Peyer's patch (tissue), 4 donors: Measurements from ENCODE around the gene MVK. TPM values are rescaled to one million over a fixed set of nuclear protein-coding genes. Genes with fewer than 3 reads are reported as not detected.

Experiments
- DNase-seq, 3 donors: peaks; one replicate each; pipeline ENCODE4 v3.0.0-alpha.2; 2017 to 2019
- H3K27ac ChIP-seq, 4 donors: fragments of 200-600 bp; sonication (generic); one replicate each; pipeline ENCODE4 v1.5.1; 2016 to 2019
- H3K27me3 ChIP-seq, 2 donors: fragments of 200-600 bp; sonication (generic); one replicate each; pipeline ENCODE4 v1.5.1; 2019
- H3K36me3 ChIP-seq, 3 donors: fragments of 200-600 bp; sonication (generic); one replicate each; pipeline ENCODE4 v1.5.1; 2016 to 2019
- H3K4me1 ChIP-seq, 4 donors: fragments of 200-600 bp; sonication (generic); one replicate each; pipeline ENCODE4 v1.5.1; 2016 to 2019
- H3K4me3 ChIP-seq, 4 donors: fragments of 200-600 bp; sonication (generic); 1 replicate in 3 of 4; 2 replicates in 1 of 4; pipeline ENCODE4 v1.5.1; 2016 to 2019; ENCODE audit warnings: mild to moderate bottlenecking in 1 of 4
- H3K9me3 ChIP-seq, 4 donors: fragments of 200-600 bp; sonication (generic); one replicate each; pipeline ENCODE4 v1.5.1; 2016 to 2019; ENCODE audit warnings: mild to moderate bottlenecking in 1 of 4
- POLR2A ChIP-seq, 2 donors: fragments of 450-650 bp; IDR thresholded peaks; one replicate each; pipeline ENCODE4 v1.5.1; 2017; ENCODE audit warnings: antibody characterized with exemption in 2 of 2, mild to moderate bottlenecking in 2 of 2, moderate library complexity in 2 of 2
- total RNA-seq, 4 donors: library from RNA; depleted of rRNA; stranded (reverse); fragments of >200 nt; gene quantifications; one replicate each; pipeline ENCODE4 v1.1.0, GENCODE V29; 2016
- TF ChIP-seq, protein P1 (sequence below), 6 experiments: fragments of 450-650 bp in 4 of 6; fragments of 200-600 bp in 2 of 6; sonication (generic) in 1 of 6; IDR thresholded peaks; one replicate each; pipeline ENCODE4 v1.5.1; 2017 to 2019; ENCODE audit warnings: antibody characterized with exemption in 6 of 6, mild to moderate bottlenecking in 3 of 6, moderate library complexity in 1 of 6

Gene MVK
- total RNA-seq, 4 donors from 2014 or later, result 3.3 to 66.7 (median 41.6) TPM

DNA sequence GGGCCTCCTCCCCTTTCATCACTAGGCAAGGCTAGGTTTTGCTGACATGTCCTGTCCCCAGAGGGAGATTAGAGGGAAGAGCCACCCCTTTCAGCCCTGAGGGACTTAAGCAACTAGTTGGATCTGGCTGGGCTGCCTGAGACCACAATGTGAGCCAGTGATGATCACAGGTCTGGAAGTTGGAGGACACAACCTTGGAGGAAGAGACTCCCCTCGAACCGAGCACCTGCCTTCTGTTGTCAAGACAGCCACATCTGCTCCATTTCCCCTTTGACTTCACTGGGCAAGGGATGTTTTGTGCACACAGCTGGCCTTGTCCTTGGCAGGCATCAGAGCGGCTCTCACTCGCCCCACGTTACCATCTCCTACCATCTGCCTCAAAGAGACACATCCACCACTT, 31.4 kb downstream of the MVK start:
- Histone ChIP-seq H3K4me3 (no peak overlapping the region), H3K36me3 (no peaks in the 10 kb centered on the region), H3K27ac (no peak overlapping the region), H3K27me3 (no peaks in the 10 kb centered on the region), H3K9me3 (no peaks in the 10 kb centered on the region), H3K4me1 (no peaks in the 10 kb centered on the region)
- no peak for DNase-seq
- TF ChIP-seq, protein P1, sequence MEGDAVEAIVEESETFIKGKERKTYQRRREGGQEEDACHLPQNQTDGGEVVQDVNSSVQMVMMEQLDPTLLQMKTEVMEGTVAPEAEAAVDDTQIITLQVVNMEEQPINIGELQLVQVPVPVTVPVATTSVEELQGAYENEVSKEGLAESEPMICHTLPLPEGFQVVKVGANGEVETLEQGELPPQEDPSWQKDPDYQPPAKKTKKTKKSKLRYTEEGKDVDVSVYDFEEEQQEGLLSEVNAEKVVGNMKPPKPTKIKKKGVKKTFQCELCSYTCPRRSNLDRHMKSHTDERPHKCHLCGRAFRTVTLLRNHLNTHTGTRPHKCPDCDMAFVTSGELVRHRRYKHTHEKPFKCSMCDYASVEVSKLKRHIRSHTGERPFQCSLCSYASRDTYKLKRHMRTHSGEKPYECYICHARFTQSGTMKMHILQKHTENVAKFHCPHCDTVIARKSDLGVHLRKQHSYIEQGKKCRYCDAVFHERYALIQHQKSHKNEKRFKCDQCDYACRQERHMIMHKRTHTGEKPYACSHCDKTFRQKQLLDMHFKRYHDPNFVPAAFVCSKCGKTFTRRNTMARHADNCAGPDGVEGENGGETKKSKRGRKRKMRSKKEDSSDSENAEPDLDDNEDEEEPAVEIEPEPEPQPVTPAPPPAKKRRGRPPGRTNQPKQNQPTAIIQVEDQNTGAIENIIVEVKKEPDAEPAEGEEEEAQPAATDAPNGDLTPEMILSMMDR (IDR thresholded peaks at IDR 0.05), result no peak
- no peak for TF ChIP-seq POLR2A (IDR thresholded peaks at IDR 0.05)

DNA sequence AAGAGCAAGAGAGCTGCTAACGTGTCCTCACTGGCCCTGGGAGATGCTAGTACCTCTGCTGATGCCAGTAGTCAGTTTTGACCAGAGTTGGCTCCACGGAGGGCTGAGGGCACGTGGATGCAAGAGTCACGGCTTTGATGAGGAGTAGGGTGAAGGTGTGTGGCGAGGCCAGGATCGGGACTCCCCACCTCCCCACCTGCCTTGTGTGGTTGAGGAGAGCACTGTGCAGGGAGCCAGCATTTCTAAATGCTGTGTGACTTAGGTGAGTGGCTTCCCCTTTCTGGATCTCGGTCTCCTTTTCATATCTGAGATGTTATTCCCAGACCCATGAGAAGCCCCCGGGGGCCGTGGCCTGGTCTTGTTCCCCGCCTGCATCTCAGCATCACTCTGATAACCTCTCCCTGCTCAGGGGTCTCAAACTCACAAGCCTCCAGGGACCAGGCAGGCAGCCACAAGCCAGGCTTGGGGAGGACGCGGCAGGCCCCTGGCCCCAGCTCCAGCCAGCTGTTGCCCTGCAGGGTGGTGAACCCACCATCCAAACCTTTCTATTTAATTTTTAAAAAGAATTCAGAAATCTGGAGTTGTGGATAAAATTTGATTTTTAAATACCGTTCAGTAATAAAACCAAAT, 32.1 kb downstream of the MVK start:
- TF ChIP-seq POLR2A (IDR thresholded peaks at IDR 0.05), result no peak
- TF ChIP-seq, protein P1 (IDR thresholded peaks at IDR 0.05), result no peak
- no peak overlapping the region for H3K27ac ChIP-seq
- H3K36me3 ChIP-seq, result no peaks in the 10 kb centered on the region
- no peaks in the 10 kb centered on the region for H3K4me1 ChIP-seq
- no peaks in the 10 kb centered on the region for H3K27me3 ChIP-seq
- no peaks in the 10 kb centered on the region for H3K9me3 ChIP-seq
- H3K4me3 ChIP-seq, result no peak overlapping the region
- no peak for DNase-seq

DNA sequence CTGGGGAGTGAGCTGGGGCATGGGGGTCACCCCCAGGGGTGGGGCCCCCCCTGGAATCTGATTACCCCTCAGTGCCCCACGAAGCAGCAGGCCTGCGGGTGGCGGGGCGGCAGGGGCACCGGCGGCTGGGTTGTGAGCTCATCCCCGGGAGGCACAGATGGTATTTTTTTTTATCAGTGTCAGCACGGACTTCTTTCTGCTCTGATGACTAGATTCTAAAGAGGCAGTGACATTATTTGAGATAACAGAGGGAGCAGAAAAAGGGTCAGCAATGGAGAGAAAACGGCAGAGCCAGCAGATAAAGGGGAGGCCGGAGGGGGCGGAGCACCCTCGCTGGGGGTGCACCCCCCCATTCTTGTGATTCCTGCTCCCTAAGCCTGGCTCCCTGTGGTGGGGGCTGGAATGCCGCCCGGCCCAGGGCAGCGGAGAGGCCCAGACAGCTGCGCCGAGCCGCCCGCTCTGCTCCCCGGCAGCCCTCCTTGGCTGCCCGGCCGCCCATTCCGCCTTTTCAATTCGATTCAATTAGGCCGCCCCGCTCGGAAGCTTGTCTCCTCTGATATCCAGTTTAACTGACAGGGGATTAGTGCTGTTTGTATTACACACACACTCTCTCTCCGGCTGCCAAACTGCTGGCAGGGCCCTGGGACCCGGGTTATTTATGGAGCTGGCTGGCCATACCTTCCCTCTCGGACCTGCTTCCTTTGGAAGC, 32.9 kb downstream of the MVK start:
- no peaks in the 10 kb centered on the region for H3K4me1 ChIP-seq
- no peaks in the 10 kb centered on the region for H3K36me3 ChIP-seq
- no peaks in the 10 kb centered on the region for H3K27me3 ChIP-seq
- H3K9me3 ChIP-seq, result no peaks in the 10 kb centered on the region
- no peak for TF ChIP-seq POLR2A (IDR thresholded peaks at IDR 0.05)
- TF ChIP-seq, protein P1 (IDR thresholded peaks at IDR 0.05), result no peak
- H3K27ac ChIP-seq, result no peak overlapping the region
- no peak overlapping the region for H3K4me3 ChIP-seq
- no peak for DNase-seq

DNA sequence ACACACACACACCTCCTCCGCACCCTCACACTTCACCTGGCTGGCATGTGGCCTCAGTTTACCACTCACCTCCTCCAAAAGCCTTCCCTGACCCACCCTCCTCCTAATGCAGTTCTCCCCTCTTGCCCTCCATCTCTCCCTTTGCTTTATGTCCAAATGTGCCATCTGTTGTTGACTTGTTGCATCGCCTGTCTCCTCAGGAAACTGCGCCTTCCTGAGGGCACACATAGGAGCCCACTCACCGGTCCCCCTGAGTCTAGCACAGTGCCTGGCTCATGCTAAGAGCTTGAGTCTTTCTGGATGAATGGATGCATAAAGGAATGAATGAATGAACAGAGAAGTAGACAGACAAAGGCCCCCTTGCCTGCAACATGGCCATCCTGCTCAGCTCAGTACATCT, 34.0 kb downstream of the MVK start:
- Histone ChIP-seq H3K4me3 (no peak overlapping the region), H3K4me1 (no peaks in the 10 kb centered on the region), H3K27me3 (no peaks in the 10 kb centered on the region), H3K27ac (no peak overlapping the region), H3K9me3 (no peaks in the 10 kb centered on the region), H3K36me3 (no peaks in the 10 kb centered on the region)
- DNase-seq, result no peak
- TF ChIP-seq POLR2A (IDR thresholded peaks at IDR 0.05), result no peak
- TF ChIP-seq, protein P1 (IDR thresholded peaks at IDR 0.05), result no peak

DNA sequence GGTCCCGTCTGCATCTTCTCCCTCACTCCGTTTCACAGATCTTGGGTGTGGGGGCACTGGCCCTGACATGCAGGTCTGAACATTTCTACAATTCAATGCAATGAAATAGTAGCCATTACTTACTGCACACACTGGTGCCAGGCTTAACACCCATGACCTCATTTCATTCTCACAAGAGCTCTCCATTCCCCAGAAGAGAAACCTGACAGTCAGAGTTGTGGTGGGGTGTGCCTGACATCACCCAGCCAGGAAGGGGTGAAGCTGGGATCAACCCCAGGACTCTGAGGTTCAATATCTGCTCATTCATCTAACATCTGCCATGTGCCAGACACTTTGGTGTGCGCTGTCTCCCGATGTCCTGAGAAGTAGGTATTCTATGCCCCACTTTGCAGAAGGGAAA, 34.7 kb downstream of the MVK start:
- no peak overlapping the region for H3K27ac ChIP-seq
- no peaks in the 10 kb centered on the region for H3K9me3 ChIP-seq
- H3K27me3 ChIP-seq, result no peaks in the 10 kb centered on the region

More for the DNA sequence above, 34.7 kb downstream of the MVK start:
- Histone ChIP-seq H3K36me3 (no peaks in the 10 kb centered on the region), H3K4me1 (no peaks in the 10 kb centered on the region), H3K4me3 (no peak overlapping the region)
- no peak for DNase-seq
- TF ChIP-seq, protein P1 (IDR thresholded peaks at IDR 0.05), result no peak
- TF ChIP-seq POLR2A (IDR thresholded peaks at IDR 0.05), result no peak
